IMR-90 (cell line): ENCODE measurements around the gene CALD1. TPM values are rescaled to one million over a fixed set of nuclear protein-coding genes. Genes with fewer than 3 reads are reported as not detected.

Experiments
- ATAC-seq: fragments of 200-7000 bp; cut with Tn5 transposase; 2 replicates; pipeline ENCODE4 v1.9.1; 2020; ENCODE audit warnings: low read depth, mild to moderate bottlenecking, moderate library complexity
- BruUV-seq: library from RNA; stranded (reverse); fragments of 400-500 nt; replicated peaks from 2 replicates; lab custom pipeline; 2021; lab: Mats Ljungman, UMichigan
- CTCF ChIA-PET: fragments of 300-600 bp; formaldehyde crosslinking; extraction: SDS; loops from one replicate; lab custom pipeline; 2021; ENCODE audit warnings: antibody characterized with exemption; lab: Yijun Ruan, JAX
- POLR2A ChIA-PET: fragments of 300-600 bp; sonication (Branson Sonifier 250); formaldehyde crosslinking; loops from one replicate; lab custom pipeline; 2022; ENCODE audit warnings: antibody characterized with exemption; ENCODE audit not compliant: unreplicated experiment; lab: Charles Lee
- DNase-seq: peaks from one replicate; pipeline ENCODE4 v3.0.0; 2013
- H2AFZ ChIP-seq: replicated peaks from 2 replicates; pipeline ENCODE3; 2013; ENCODE audit warnings: low read length, mild to moderate bottlenecking; ENCODE audit not compliant: poor library complexity
- H2AK5ac ChIP-seq: 2 replicates; pipeline ENCODE4 v1.6.1; 2013; ENCODE audit warnings: low read depth, low read length, inconsistent platforms
- H2AK9ac ChIP-seq: replicated peaks from 2 replicates; pipeline ENCODE3; 2013; ENCODE audit warnings: mild to moderate bottlenecking, low read depth, low read length, moderate library complexity; ENCODE audit not compliant: poor library complexity
- H2BK120ac ChIP-seq: 2 replicates; pipeline ENCODE4 v1.6.1; 2013; ENCODE audit warnings: low read depth, low read length, inconsistent platforms
- H2BK15ac ChIP-seq: 3 replicates; pipeline ENCODE4 v1.6.1; 2013; ENCODE audit warnings: low read depth, low read length, inconsistent platforms
- H2BK20ac ChIP-seq: 2 replicates; pipeline ENCODE4 v1.6.1; 2013; ENCODE audit warnings: low read depth, mild to moderate bottlenecking, inconsistent platforms, low read length, moderate library complexity
- H2BK5ac ChIP-seq: 2 replicates; pipeline ENCODE4 v1.6.1; 2013; ENCODE audit warnings: mild to moderate bottlenecking, low read depth, low read length, inconsistent platforms; ENCODE audit not compliant: poor library complexity, severe bottlenecking
- H3K14ac ChIP-seq: replicated peaks from 2 replicates; pipeline ENCODE4 v1.6.1; 2013; ENCODE audit warnings: low read depth, low read length, inconsistent platforms
- H3K18ac ChIP-seq: 2 replicates; pipeline ENCODE4 v1.6.1; 2013; ENCODE audit warnings: low read depth, low read length, control low read depth
- H3K23ac ChIP-seq: 2 replicates; pipeline ENCODE4 v1.6.1; 2013; ENCODE audit warnings: low read depth, low read length, inconsistent platforms
- H3K27ac ChIP-seq: 2 replicates; pipeline ENCODE4 v1.5.1; 2013; ENCODE audit warnings: mild to moderate bottlenecking, control low read depth, low read length; ENCODE audit not compliant: insufficient read depth
- H3K27me3 ChIP-seq: 2 replicates; pipeline ENCODE4 v1.6.1; 2013; ENCODE audit warnings: low read length; ENCODE audit not compliant: control insufficient read depth, insufficient read depth
- H3K36me3 ChIP-seq: 2 replicates; pipeline ENCODE4 v1.6.1; 2013; ENCODE audit warnings: low read length, mixed read lengths; ENCODE audit not compliant: control insufficient read depth, insufficient read depth
- H3K4ac ChIP-seq: 2 replicates; pipeline ENCODE4 v1.6.1; 2013; ENCODE audit warnings: low read depth, low read length, inconsistent platforms
- H3K4me1 ChIP-seq: 2 replicates; pipeline ENCODE4 v1.6.1; 2013; ENCODE audit warnings: low read length, mixed read lengths; ENCODE audit not compliant: control insufficient read depth, insufficient read depth
- H3K4me2 ChIP-seq: 2 replicates; pipeline ENCODE4 v1.6.1; 2013; ENCODE audit warnings: low read depth, mild to moderate bottlenecking, control low read depth, low read length, moderate library complexity
- H3K4me3 ChIP-seq: 2 replicates; pipeline ENCODE4 v1.5.1; 2013; ENCODE audit warnings: low read depth, mild to moderate bottlenecking, control low read depth, low read length, moderate library complexity; ENCODE audit not compliant: insufficient read depth
- H3K56ac ChIP-seq: 2 replicates; pipeline ENCODE4 v1.6.1; 2013; ENCODE audit warnings: low read length, inconsistent platforms; ENCODE audit not compliant: insufficient read depth; ENCODE audit errors: extremely low read depth
- H3K79me1 ChIP-seq, 2 experiments: 2 replicates each; pipeline ENCODE4 v1.6.1; 2013; ENCODE audit warnings: low read length in 2 of 2, inconsistent platforms in 1 of 2, low read depth in 1 of 2
- H3K9ac ChIP-seq: 2 replicates; pipeline ENCODE4 v1.6.1; 2013; ENCODE audit warnings: low read depth, low read length, control low read depth
- H3K9me1 ChIP-seq: 2 replicates; pipeline ENCODE4 v1.6.1; 2013; ENCODE audit warnings: low read length, inconsistent platforms; ENCODE audit not compliant: insufficient read depth
- H3K9me3 ChIP-seq: 2 replicates; pipeline ENCODE4 v1.6.1; 2013; ENCODE audit warnings: low read length; ENCODE audit not compliant: control insufficient read depth, insufficient read depth
- H4K20me1 ChIP-seq: 2 replicates; pipeline ENCODE4 v1.6.1; 2013; ENCODE audit warnings: low read length, inconsistent platforms; ENCODE audit not compliant: insufficient read depth
- H4K5ac ChIP-seq: 2 replicates; pipeline ENCODE4 v1.6.1; 2013; ENCODE audit warnings: mild to moderate bottlenecking, low read depth, low read length, control low read depth
- H4K8ac ChIP-seq, 2 experiments: 2 replicates each; pipeline ENCODE4 v1.6.1; 2013; ENCODE audit warnings: low read depth in 2 of 2, low read length in 2 of 2, control low read depth in 1 of 2, inconsistent platforms in 1 of 2
- H4K91ac ChIP-seq: 2 replicates; pipeline ENCODE4 v1.6.1; 2013; ENCODE audit warnings: low read depth, low read length, inconsistent platforms; ENCODE audit not compliant: insufficient read depth
- ELK1 ChIP-seq: fragments of 150-350 bp; IDR thresholded peaks from 2 replicates; pipeline ENCODE4 v1.6.1; 2016; ENCODE audit warnings: low read depth, mild to moderate bottlenecking, low read length, moderate library complexity, borderline replicate concordance
- MAZ ChIP-seq: IDR thresholded peaks from 2 replicates; pipeline ENCODE4 v1.6.1; 2012; ENCODE audit warnings: low read depth, mild to moderate bottlenecking, low read length, improper control_type of control experiment, moderate library complexity, borderline replicate concordance
- WGBS, 2 experiments: methylation state at CpG; one replicate each; pipeline versions ENCODE4 v1.1.5 to v1.1.7; 2013; ENCODE audit warnings: missing lambda C conversion rate in 2 of 2; ENCODE audit not compliant: insufficient read length in 1 of 2; ENCODE audit errors: extremely low coverage in 2 of 2; 5-methylcytosine and 5-hydroxymethylcytosine counted together
- dilution Hi-C: fragments of 300-500 bp; cut with HindIII; formaldehyde crosslinking; loops from one replicate; pipeline ENCODE4 v1.14.3; 2018; ENCODE audit warnings: low sequenced_read_pairs; ENCODE audit not compliant: unreplicated experiment
- in situ Hi-C: fragments of 300-500 bp; cut with MboI; formaldehyde crosslinking; loops from 3 replicates; pipeline ENCODE4 v1.14.3; 2019; ENCODE audit warnings: low sequenced_read_pairs, inconsistent platforms, mixed read lengths
- intact Hi-C: fragments of 100-400 bp; cut with micrococcal nuclease; formaldehyde crosslinking; loops from 2 replicates; pipeline ENCODE4 v1.10.0; 2022
- polyA plus RNA-seq, 3 experiments: library from polyadenylated mRNA; depleted of rRNA; stranded (reverse); fragments of >200 nt; gene quantifications; 2 replicates each; pipeline ENCODE4 v1.2.3, GENCODE V29; 2012; ENCODE audit warnings: low replicate concordance in 1 of 3
- total RNA-seq: library from RNA; depleted of rRNA; stranded (reverse); fragments of >200 nt; gene quantifications from 2 replicates; pipeline ENCODE4 v1.2.3, GENCODE V29; 2012

CALD1 gene
- total and polyA plus RNA-seq, 2 of the 4 experiments (the other 2 are of a cell fraction): 375 to 487 TPM

DNA sequence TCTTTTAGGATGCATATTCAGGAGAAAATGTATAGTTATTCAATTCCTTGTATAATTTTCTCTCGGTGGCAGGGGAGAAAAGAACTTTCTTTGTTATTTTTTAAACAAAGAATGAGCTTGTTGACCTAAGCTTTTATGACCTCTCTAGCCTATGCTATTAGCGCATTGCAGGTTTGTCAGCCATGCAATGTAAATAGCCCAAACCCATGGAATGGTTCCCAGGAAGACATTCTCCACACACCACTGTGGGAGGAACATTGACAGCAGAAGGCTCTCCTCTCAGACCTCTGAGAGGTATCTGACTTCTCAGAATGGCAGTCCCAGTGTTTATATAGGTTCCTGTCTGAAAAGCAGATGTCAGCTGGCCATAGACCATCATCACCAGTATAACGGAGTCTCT is 187.3 kb downstream of the CALD1 start:
- Histone ChIP-seq H3K27ac (no peak overlapping the region), H2AK5ac (no peak overlapping the region), H4K20me1 (peaks cover 2% of the 10 kb centered on the region; the same call in 1 of the 2 replicates), H3K4me3 (no peak overlapping the region), H2AFZ (no peak overlapping the region), H3K79me1 (peaks cover 0 to 8% of the 10 kb centered on the region in 2 experiments; a peak in 2 of 4 replicates), H3K4me1 (no peaks in the 10 kb centered on the region), H3K23ac (no peak overlapping the region), H3K27me3 (no peaks in the 10 kb centered on the region), H3K9me1 (peaks cover 3% of the 10 kb centered on the region), H2BK20ac (no peak overlapping the region), H3K4me2 (no peak overlapping the region), H2BK5ac (no peak overlapping the region), H3K4ac (no peak overlapping the region), H3K9me3 (no peaks in the 10 kb centered on the region), H3K18ac (no peak overlapping the region), H2BK120ac (no peak overlapping the region), H4K5ac (no peak overlapping the region), H3K56ac (no peak overlapping the region), H3K14ac (no peak overlapping the region), H4K8ac (no peak overlapping the region), H3K9ac (no peak overlapping the region), H3K36me3 (peaks cover 39% of the 10 kb centered on the region), H2AK9ac (no peak overlapping the region), H2BK15ac (no peak overlapping the region), H4K91ac (no peak overlapping the region)
- no CpG with 5 or more reads among the region's 3 CpGs for WGBS, 2 experiments
- TF ChIP-seq ELK1: no peak
- no peak for TF ChIP-seq MAZ
- ChIA-PET POLR2A (no interaction called here), CTCF (no interaction called here)
- DNase-seq (no peak), ATAC-seq (no peak)
- intact Hi-C loops (no loop called here), in situ Hi-C loops (no loop called here), dilution Hi-C loops (no loop called here)
- BruUV-seq: no TSS peak
